ENCODE results near the gene PNPLA6. TPM values are rescaled to one million over a fixed set of nuclear protein-coding genes. Genes with fewer than 3 reads are reported as not detected.
"Not testable (repeated sequence)": the region's sequence is repeated elsewhere in the genome, so short reads cannot be mapped to it uniquely, and the experiment has no call there.

The PNPLA6 gene
- total RNA-seq, 6 experiments from 2014 or later = 38.7 to 61.8 (median 46.5) TPM

DNA sequence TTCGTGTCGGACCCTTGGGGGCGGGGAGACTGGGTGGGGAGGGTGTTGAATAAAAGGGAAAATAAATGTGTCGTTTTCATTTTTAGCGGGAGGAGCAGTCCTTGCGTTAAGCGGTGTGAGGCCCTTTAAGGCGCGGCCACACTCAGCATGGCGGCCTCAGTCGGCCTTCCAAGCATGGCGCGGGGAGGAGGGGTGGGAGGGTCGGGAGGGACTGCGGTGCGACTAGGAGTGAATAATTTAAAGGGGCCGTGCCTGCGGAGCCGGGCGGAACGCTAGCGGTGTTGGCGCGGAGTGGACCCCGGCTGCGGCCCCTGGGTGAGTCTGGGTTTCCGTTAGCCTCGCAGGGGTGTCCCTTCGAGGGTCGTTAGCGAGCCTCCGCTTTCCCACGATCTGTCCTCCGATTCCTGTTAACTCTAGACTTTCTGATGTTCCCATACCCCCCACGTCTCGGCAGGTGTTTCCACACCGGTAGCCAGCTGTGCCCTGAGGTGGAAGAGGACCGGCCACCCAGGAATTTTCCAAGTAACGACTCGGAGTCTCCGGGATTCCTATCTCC lies 1.5 kb upstream of the PNPLA6 start:
- Histone ChIP-seq H3K4me1 (peaks cover 0 to 10% (median 0%) of the 10 kb centered on the region in 4 donors), H3K27ac (peak overlapping the region; percentile 50 to 84 (median 66)), H3K27me3 (no peaks in the 10 kb centered on the region), H3K36me3 (peaks cover 0 to 12% (median 3%) of the 10 kb centered on the region in 4 donors), H3K9me3 (no peaks in the 10 kb centered on the region), H3K4me3 (peak overlapping the region; percentile 80 to 92 (median 83))
- WGBS (ENCODE audit: insufficient coverage, low coverage, low lambda C conversion rate, missing lambda C conversion rate) = 0% methylated on average over 10 of the region's 41 CpGs
- intact Hi-C loops (cut with DNase I) = loop anchor here in 1 of 2 donors (10.0 kb wide), 1 partner anchor 159 kb away; no protein-coding TSS in a partner anchor
- DNase-seq (peak; percentile 86 to 89 (median 89)), ATAC-seq (peak; percentile 65 to 71 (median 69))
- TF ChIP-seq, protein P1, sequence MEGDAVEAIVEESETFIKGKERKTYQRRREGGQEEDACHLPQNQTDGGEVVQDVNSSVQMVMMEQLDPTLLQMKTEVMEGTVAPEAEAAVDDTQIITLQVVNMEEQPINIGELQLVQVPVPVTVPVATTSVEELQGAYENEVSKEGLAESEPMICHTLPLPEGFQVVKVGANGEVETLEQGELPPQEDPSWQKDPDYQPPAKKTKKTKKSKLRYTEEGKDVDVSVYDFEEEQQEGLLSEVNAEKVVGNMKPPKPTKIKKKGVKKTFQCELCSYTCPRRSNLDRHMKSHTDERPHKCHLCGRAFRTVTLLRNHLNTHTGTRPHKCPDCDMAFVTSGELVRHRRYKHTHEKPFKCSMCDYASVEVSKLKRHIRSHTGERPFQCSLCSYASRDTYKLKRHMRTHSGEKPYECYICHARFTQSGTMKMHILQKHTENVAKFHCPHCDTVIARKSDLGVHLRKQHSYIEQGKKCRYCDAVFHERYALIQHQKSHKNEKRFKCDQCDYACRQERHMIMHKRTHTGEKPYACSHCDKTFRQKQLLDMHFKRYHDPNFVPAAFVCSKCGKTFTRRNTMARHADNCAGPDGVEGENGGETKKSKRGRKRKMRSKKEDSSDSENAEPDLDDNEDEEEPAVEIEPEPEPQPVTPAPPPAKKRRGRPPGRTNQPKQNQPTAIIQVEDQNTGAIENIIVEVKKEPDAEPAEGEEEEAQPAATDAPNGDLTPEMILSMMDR (IDR thresholded peaks at IDR 0.05) = no peak
- peak; percentile 59 for TF ChIP-seq POLR2A (IDR thresholded peaks at IDR 0.05)

DNA sequence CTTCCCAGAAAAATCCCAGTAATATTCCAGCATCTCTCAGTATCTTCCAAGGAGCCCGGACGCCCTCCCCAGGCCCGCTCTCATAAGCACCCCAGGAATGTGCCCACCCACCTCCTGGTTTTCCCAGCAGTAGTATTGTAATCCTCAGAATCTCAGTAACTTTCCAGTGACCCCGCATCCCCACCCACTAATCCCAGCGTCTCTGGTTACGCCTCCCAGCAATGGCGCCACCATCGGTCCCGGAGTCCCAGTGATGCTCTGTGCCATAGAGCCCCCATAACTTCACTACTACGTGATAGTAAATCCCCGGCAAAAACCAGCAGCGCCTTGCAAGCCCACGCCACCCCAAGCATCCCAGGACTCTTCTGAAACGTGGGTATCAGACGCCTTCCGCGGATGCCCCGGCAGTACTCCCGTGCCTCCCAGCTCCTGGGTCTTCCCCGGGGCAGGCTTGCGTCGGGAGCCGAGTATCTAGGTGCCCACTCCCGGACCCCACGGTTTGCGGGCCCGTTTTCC lies 928 bp upstream of the PNPLA6 start:
- Histone ChIP-seq H3K9me3 (no peaks in the 10 kb centered on the region), H3K27me3 (no peaks in the 10 kb centered on the region), H3K4me1 (peaks cover 0 to 10% (median 0%) of the 10 kb centered on the region in 4 donors), H3K36me3 (peaks cover 0 to 13% (median 3%) of the 10 kb centered on the region in 4 donors), H3K4me3 (peak overlapping the region; percentile 80 to 92 (median 83)), H3K27ac (peak overlapping the region; percentile 66 to 90 (median 84))
- 0% methylated on average over 5 of the region's 27 CpGs for WGBS (ENCODE audit: insufficient coverage, low coverage, low lambda C conversion rate, missing lambda C conversion rate)
- TF ChIP-seq POLR2A (IDR thresholded peaks at IDR 0.05) = no peak
- TF ChIP-seq, protein P1 (IDR thresholded peaks at IDR 0.05) = peak in 1 of 4 donors; percentile 5
- intact Hi-C loops (cut with DNase I) = loop anchor here in 1 of 2 donors (10.0 kb wide), 1 partner anchor 160 kb away; no protein-coding TSS in a partner anchor
- DNase-seq = peak in 2 of 3 donors; percentile 59 to 62
- ATAC-seq = peak; percentile 9 to 36 (median 24)

DNA sequence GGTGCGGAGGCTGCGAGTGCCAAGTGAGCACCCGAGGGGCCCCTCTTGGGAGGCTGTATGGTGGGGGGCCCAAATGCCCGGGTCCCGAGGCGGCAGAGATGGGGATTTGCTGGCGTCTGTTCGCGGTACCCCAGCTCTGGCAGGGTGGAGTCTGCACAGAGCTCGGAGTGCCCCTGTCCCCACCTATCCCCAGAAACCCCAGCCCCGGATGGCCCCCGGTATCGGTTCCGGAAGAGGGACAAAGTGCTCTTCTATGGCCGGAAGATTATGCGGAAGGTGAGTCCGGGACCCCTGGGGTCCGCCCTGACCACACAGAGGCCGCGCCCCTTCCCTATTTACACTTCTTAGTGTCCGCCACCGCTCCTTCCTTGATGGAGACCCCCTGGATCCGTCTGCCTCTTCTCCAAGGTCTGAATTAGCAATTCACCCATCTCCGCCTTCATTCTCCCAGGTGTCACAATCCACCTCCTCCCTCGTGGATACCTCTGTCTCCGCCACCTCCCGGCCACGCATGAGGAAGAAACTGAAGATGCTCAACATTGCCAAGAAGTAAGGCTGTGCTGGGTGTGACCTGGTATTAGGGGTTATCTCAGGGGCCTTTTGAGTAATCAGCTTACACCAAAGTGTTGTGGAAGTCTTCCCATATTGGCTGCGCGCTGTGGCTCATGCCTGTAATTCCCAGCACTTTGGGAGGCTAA lies 630 bp downstream of the PNPLA6 start:
- Histone ChIP-seq H3K4me1 (peaks cover 0 to 10% (median 0%) of the 10 kb centered on the region in 4 donors), H3K9me3 (no peaks in the 10 kb centered on the region), H3K4me3 (peak overlapping the region; percentile 80 to 92 (median 83)), H3K27ac (peak overlapping the region; percentile 66 to 90 (median 84)), H3K36me3 (peaks cover 0 to 23% (median 3%) of the 10 kb centered on the region in 4 donors), H3K27me3 (no peaks in the 10 kb centered on the region)
- ATAC-seq (no peak), DNase-seq (peak in 1 of 3 donors; percentile 35)
- TF ChIP-seq, protein P1 (IDR thresholded peaks at IDR 0.05) = no peak
- no peak for TF ChIP-seq POLR2A (IDR thresholded peaks at IDR 0.05)
- WGBS (ENCODE audit: insufficient coverage, low coverage, low lambda C conversion rate, missing lambda C conversion rate) = 43% methylated on average over 6 of the region's 30 CpGs
- intact Hi-C loops (cut with DNase I) = loop anchor here in 1 of 2 donors (10.0 kb wide), 1 partner anchor 161 kb away; no protein-coding TSS in a partner anchor

DNA sequence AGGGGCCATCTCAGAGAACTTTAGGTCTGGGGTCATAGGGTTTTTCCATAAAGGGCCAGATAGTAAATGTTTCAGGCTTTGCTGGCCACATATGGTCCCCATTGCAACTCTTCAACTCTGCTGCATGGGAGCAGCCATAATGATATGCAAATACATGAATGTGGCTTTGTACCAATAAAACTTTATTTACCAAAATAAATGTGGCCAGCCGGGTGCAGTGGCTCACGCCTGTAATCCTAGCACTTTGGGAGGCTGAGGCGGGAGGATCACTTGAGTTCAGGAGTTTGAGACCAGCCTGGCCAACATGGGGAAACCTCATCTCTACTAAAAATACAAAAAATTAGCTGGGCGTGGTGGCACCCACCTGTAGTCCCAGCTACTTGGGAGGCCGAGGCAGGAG lies 3.5 kb downstream of the PNPLA6 start:
- ATAC-seq, H3K4me1 ChIP-seq, H3K27me3 ChIP-seq, H3K9me3 ChIP-seq, DNase-seq, H3K4me3 ChIP-seq, H3K27ac ChIP-seq: not testable (repeated sequence)
- H3K36me3 ChIP-seq = peaks cover 0 to 47% (median 8%) of the 10 kb centered on the region in 4 donors
- WGBS (ENCODE audit: insufficient coverage, low coverage, low lambda C conversion rate, missing lambda C conversion rate) = 100% methylated on average over 3 of the region's 5 CpGs
- intact Hi-C loops (cut with DNase I) = loop anchor here in 1 of 2 donors (10.0 kb wide), 1 partner anchor 164 kb away; no protein-coding TSS in a partner anchor

Measured in right lobe of liver (tissue), 6 donors.